Stimulated activated CD8-positive, alpha-beta memory T cell treated with anti-CD3 and anti-CD28 coated beads, Interleukin-4, amount 100 ng/mL, for 24 hours (primary cell): ENCODE data around the gene HEY2.
"Not testable (repeated sequence)": the region's sequence is repeated elsewhere in the genome, so short reads cannot be mapped to it uniquely, and the experiment has no call there.

Experiments used
- DNase-seq: peaks from one replicate; pipeline ENCODE4 v3.0.0-alpha.2; 2020; ENCODE audit warnings: low read depth

The HEY2 gene

DNA sequence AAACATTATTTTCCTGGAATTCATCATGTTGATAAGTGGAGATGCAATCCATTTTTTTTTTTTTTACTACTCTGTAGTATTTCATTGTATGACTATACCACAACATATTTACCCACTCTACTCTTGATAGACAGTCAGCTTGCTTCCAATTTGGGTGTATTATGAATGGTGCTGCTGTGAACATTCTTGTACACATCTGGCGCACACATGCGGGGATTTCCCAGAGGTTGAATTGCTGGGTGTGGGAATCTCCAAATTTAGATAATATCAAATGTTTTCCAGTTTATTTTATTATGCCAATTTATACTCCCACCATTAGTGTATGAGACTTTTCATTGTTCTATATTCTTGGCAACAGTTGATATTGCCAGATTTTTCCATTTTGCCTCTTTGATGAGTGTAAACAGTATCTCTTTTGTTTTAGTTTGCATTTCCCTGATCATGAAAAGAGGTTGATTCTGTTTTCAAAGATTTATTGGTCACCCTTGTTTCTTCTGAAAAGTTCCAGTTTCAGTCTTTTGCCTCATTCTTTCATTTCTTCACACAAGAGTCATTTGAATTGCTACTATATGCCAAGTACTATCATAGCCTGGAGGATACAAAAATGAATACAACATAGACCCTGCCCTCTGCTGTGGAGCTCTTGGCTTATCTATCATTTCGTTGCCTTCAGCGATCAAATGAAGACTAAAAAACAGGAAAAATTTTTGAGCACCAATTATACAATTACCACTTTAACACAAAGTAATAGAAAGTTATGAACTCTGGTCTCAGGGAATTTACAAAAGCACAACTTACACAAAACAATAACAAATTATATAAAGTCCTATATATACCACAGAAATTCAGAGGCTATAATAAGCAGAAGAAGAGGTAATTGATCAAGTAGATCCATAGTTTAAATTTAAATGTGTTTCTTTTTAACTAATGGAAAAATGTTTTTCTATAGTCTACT is 24.2 kb downstream of the HEY2 start:
- DNase-seq, result no peak

DNA sequence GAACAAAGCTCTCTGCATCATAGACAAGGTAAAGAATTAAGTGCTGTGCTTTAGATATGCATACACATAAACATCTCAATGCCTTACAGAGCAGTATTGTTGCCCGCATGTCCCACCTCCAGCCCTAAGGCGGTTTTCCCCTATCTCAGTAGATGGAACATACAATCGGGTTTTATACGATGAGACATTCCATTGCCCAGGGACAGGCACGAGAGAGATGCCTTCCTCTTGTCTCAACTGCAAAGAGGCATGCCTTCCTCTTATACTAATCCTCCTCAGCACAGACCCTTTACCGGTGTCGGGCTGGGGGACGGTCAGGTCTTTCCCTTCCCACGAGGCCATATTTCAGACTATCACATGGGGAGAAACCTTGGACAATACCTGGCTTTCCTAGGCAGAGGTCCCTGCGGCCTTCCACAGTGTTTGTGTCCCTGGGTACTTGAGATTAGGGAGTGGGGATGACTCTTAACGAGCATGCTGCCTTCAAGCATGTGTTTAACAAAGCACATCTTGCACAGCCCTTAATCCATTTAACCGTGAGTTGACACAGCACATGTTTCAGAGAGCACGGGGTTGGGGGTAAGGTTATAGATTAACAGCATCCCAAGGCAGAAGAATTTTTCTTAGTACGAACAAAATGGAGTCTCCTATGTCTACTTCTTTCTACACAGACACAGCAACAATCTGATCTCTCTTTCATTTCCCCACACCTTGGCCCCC is 26.8 kb downstream of the HEY2 start:
- DNase-seq, result not testable (repeated sequence)

DNA sequence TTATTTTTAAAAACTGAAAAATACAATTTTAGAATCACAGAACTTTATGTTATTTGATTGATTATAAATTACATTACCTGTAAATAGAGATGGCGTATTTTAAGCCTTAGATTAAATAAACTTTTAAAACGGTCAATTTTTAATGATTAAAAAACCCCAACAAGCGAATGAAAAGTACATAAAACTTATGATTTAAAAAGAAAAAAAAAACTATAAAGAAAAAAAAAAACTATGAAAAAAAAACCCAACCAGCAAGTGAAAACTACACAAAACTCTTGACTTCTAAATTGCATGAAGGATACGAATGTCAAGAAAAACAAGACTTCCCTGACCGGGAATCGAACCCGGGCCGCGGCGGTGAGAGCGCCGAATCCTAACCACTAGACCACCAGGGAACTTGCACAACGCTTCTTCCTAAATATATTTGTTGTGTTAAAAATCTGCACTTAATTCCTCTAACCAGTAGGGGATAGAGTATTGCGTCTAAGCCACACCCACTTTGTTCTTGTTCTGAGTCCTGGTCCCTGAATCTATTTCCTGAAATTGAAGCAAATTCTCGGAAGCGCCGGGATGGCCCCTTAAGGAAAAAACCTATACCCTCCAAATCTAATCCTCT is 30.6 kb downstream of the HEY2 start:
- peak; percentile 72 for DNase-seq

GRCh38 chr6:125780540-125781313 is 31.3 kb downstream of the HEY2 start:
- DNase-seq, result peak; percentile 38

- no peak for DNase-seq
Observed at GRCh38 chr6:125781314-125781868, 32.0 kb downstream of the HEY2 start.

DNA sequence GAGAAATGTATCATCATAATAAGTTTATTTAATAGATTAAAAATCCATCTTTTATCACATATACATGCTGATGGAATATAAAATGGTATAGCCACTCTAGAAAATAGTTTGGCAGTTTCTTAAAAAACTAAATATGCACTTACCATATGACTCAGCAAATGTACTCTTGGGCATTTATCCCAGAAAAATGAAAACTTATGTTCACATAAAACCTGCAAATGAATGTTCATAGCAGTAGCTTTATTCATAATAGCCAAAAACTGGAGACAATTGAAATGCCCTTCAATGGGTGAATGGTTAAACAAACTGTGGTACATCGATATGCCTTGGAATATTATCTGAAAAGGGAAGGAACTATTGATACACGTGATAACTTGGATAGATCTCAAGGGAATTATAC is 34.9 kb downstream of the HEY2 start:
- no peak for DNase-seq

GRCh38 chr6:125787791-125788190 is 38.4 kb downstream of the HEY2 start:
- DNase-seq, result no peak

DNA sequence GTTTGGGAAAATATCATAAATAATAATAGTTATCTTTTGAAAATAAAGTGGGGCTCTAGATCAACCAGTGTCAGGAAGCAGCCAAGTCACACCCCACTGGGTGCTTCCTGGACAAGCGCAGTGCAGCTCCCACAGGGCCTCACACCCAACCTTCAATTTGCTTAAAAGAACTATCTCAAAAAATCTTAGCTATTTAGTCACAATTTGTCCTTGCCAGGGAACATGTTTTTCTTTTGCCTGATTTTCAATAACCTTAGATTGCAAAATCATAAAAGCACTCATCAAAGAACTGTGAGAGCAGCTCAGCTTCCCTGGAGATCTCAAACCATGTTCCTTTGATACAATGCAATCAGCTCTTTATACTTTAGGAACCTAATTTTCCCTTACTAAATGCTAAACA is 39.7 kb downstream of the HEY2 start:
- DNase-seq, result no peak

DNA sequence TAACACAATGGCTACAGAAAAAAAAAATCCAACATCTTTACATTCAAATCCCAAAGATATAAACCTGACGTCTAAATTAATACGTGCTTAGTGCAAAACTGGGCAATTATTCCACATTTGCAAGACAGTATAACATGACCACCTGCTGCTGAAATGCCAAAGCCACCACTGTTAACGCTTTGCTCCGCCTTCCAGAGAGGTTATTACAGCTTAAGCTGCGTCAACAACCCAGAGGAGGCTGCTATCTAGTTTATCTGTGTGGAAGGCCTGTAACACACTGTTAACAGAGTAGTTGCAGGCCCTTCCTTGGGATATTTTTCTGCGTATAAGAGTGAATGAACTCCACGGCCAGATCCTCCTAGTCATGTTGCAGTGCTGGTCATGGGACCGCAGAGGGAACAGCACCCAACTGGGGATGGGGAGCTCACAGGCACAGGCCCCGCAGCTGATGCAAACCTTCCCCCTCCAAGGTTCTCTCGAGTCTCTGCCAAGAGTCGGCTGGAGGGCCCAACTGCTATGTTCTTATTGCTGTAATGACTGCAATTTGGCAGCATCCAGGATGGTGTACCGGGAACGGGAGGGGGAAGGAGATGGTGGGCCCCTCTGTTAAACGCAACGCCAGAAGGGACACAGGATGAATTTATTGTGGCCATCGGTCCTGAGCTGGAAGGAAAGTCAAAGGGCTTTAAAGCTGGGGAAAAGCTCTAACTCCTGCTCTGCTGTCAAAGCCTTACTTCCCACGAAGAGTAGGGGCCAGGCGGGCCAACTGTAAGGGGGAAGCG is 40.3 kb downstream of the HEY2 start:
- DNase-seq, result no peak

- DNase-seq, result peak; percentile 74
Observed at GRCh38 chr6:125790358-125791150, 41.1 kb downstream of the HEY2 start, which contains the start of gene NCOA7. TSS of gene NCOA7 (plus strand) at chr6:125790960. CDS start at chr6:125815355, 24,395 bp downstream.

DNA sequence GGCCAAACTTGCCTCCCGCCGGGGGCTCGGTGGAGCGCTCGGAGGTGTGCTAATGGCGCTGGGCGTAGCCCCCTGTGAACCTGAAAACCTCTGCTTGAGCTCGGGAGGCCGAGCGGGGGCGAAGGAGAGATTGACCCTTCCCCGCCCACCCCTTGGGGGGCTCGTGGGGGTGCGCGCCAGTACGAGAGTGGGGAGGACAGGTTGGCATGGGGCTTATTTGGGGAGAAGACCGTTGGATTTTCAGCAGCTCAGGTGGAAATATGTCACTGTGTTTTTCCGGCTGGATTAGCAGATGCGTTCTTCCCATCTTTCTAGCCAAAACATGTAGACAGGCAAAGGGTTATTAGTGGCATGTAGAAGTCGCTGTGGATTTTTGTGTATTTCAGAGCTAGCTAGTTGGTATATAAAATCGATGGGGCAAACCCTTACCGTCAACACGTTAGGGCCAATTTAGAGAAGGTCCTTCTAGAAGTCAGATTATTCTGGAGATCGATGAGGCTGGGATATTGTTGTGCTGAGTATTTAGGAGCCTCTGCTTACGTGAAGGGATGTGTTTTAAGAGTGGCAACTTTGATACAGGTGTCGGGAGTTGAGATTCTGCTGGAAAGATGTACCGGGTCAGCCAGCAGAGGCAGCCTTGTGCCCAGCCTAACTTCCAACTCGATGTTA is 41.9 kb downstream of the HEY2 start:
- DNase-seq, result no peak

DNA sequence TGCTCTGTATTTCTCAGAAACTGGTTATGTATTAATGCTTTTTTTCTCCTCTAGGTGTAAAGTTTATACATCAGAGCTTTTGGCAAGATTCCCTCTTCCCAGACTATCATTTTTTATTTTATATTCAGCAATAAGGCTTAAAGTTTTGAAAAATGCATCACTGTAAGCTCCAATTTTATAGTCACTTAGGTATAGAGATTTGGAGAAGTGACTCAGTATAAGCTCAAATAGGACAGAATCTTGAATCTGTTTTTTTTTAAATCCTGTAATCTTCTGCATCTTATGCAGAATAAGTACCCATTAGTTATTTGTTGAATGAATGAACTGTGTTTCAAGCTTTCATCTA is 42.4 kb downstream of the HEY2 start:
- DNase-seq, result no peak

DNA sequence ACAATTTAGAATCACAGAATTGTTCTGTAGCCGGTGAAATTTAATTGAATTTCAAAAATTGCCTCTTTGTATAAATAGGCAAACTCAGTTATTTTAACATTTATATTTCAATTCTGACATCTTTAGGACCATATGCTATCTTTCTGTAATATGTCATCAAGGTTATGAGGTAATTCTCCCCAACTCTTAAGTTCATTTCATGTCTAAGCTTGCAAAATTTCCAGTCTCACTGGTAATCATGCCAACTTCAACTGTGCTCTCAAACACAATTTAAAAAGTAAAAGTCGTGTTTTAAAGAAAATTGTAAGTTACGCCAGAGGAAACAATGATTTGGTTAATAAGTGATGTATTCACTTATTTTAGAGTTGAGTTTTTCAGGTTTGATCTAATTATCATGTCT is 42.7 kb downstream of the HEY2 start:
- DNase-seq, result no peak

- no peak for DNase-seq
Observed at GRCh38 chr6:125792680-125793079, 43.2 kb downstream of the HEY2 start.

GRCh38 chr6:125793280-125793679 is 43.8 kb downstream of the HEY2 start:
- no peak for DNase-seq

DNA sequence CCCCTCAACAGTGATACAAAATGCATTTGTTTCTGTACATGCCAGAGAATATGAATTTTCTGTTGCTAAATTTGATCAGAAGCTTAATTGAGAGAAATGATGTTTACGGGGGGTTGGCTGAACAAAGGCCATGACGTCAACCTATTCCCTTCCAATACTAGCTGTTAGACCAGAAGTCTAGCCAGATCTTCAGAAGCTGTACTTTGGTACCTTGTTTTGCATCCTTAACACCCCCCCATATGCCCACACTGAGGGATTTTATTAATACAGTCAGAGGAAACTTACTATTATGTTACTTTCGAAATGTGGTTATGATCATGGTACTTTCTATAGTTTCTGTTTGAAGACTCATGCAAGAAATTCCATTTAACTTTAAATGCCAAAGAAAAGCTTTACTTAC is 44.4 kb downstream of the HEY2 start:
- DNase-seq, result no peak

DNA sequence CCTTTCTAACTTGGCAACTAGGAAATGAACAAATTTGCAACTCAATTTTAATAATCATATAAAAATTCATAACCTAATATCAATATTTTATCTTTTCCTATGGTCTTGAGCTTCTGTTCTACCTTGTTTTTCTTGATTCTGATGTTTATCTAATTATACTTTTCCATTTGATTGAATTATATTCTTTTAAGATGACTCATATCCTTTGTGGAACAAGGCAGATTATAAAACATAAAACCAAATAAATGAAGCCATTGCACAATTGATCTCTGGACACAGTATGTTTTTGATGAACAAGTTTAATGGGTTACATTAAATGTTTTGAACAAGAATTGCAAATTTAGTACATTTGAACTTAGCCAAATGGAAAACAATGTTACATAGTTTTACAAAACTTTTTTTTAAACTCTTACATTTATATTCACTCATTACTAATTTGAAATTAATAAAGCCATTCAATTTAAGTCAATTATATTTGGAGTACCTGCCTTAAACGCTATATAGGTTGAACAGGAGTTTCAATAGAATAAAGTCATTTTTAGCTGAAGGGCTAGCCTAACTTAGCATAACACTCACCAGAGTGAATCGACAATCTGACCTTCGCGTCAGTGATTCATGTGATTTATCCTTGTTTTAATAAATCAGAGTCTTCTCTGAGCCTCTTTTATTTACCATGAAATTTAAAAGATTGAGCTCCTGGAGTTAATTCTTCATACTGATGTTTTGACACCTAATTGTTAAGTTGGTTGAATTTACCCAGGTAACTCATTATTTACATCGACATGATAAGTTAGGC is 45.1 kb downstream of the HEY2 start:
- DNase-seq, result no peak

DNA sequence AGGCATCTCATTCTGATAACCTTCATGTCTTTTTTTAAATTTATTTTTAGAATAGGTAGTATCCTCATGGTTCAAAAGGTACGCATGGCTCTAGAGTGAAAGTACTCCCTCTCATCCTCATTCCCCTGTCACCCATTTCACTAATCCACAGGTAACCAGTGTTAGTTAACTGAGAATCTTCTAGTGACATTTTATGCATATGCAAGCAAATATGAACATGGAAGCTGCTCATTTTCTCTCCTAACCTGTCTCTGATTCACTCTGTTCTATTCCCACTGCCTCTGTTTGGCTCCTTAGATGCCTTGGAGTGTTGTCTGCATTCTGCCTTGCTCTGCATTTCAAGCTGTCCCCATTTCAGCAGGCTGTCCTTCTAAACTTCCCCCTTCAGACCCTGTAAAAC is 45.9 kb downstream of the HEY2 start:
- DNase-seq, result no peak
